ENCODE data around the gene NEK9. TPM values are rescaled to one million over a fixed set of nuclear protein-coding genes. Genes with fewer than 3 reads are reported as not detected.

Gene NEK9
- total RNA-seq, 4 donors from 2014 or later: 65.4 to 84.6 (median 76.9) TPM

- H3K27ac ChIP-seq: no peak overlapping the region
- peaks cover 34 to 71% of the 10 kb centered on the region in 2 donors for H3K36me3 ChIP-seq
- H3K4me1 ChIP-seq: no peaks in the 10 kb centered on the region
- WGBS, 2 donors: 88% methylated on average over 3 of the region's 3 CpGs
- intact Hi-C loops (cut with DNase I): no loop called here
- TF ChIP-seq CTCF (IDR thresholded peaks at IDR 0.05): no peak
- TF ChIP-seq POLR2A (IDR thresholded peaks at IDR 0.05): no peak
- no peaks in the 10 kb centered on the region for H3K9me3 ChIP-seq
- H3K4me3 ChIP-seq (replicated peaks in 1 of 3): no peak overlapping the region
- no peaks in the 10 kb centered on the region for H3K27me3 ChIP-seq
- no peak for DNase-seq
These were observed 32.0 kb downstream of the NEK9 start for GRCh38 chr14:75094896-75095295.

- Histone ChIP-seq H3K36me3 (peaks cover 39 to 59% of the 10 kb centered on the region in 2 donors), H3K9me3 (no peaks in the 10 kb centered on the region), H3K27me3 (no peaks in the 10 kb centered on the region), H3K4me3 (replicated peaks in 1 of 3) (no peak overlapping the region), H3K27ac (no peak overlapping the region), H3K4me1 (no peaks in the 10 kb centered on the region)
- no peak for TF ChIP-seq POLR2A (IDR thresholded peaks at IDR 0.05)
- TF ChIP-seq CTCF (IDR thresholded peaks at IDR 0.05): no peak
- 94 to 96% methylated on average over 2 of the region's 2 CpGs for WGBS, 2 donors
- DNase-seq: no peak
- intact Hi-C loops (cut with DNase I): no loop called here
These were observed 34.1 kb downstream of the NEK9 start for GRCh38 chr14:75092698-75093097.

- WGBS, 2 donors: 90 to 95% methylated on average over 8 of the region's 8 CpGs
- TF ChIP-seq CTCF (IDR thresholded peaks at IDR 0.05): no peak
- no peak for TF ChIP-seq POLR2A (IDR thresholded peaks at IDR 0.05)
- Histone ChIP-seq H3K27me3 (no peaks in the 10 kb centered on the region), H3K27ac (no peak overlapping the region), H3K4me3 (replicated peaks in 1 of 3) (no peak overlapping the region), H3K36me3 (peaks cover 50 to 59% of the 10 kb centered on the region in 2 donors), H3K4me1 (no peaks in the 10 kb centered on the region), H3K9me3 (no peaks in the 10 kb centered on the region)
- intact Hi-C loops (cut with DNase I): no loop called here
- DNase-seq: no peak
These were observed 35.6 kb downstream of the NEK9 start for GRCh38 chr14:75091251-75091650.

- no peak for TF ChIP-seq POLR2A (IDR thresholded peaks at IDR 0.05)
- no peak for TF ChIP-seq CTCF (IDR thresholded peaks at IDR 0.05)
- no peak overlapping the region for H3K4me3 ChIP-seq (replicated peaks in 1 of 3)
- no peaks in the 10 kb centered on the region for H3K4me1 ChIP-seq
- WGBS, 2 donors: 93 to 96% methylated on average over 3 of the region's 3 CpGs
- intact Hi-C loops (cut with DNase I): no loop called here
- no peaks in the 10 kb centered on the region for H3K27me3 ChIP-seq
- H3K36me3 ChIP-seq: peaks cover 48 to 56% of the 10 kb centered on the region in 2 donors
- H3K9me3 ChIP-seq: no peaks in the 10 kb centered on the region
- no peak overlapping the region for H3K27ac ChIP-seq
- DNase-seq: no peak
These were observed 36.5 kb downstream of the NEK9 start for GRCh38 chr14:75090353-75090752.

- H3K4me1 ChIP-seq: peaks cover 7 to 8% of the 10 kb centered on the region in 2 donors
- DNase-seq: peak; percentile 45 to 66
- H3K27ac ChIP-seq: peak overlapping the region in 1 of 3 donors; percentile 10
- no peaks in the 10 kb centered on the region for H3K27me3 ChIP-seq
- no peaks in the 10 kb centered on the region for H3K9me3 ChIP-seq
- 64 to 74% methylated on average over 7 of the region's 7 CpGs for WGBS, 2 donors
- TF ChIP-seq POLR2A (IDR thresholded peaks at IDR 0.05): no peak
- peak; percentile 55 to 95 (median 82) for TF ChIP-seq CTCF (IDR thresholded peaks at IDR 0.05)
- peaks cover 45 to 50% of the 10 kb centered on the region in 2 donors for H3K36me3 ChIP-seq
- intact Hi-C loops (cut with DNase I): loop anchor here (5.0 to 10.0 kb wide), 3 partner anchors 141 to 226 kb away; no protein-coding TSS in a partner anchor
- no peak overlapping the region for H3K4me3 ChIP-seq (replicated peaks in 1 of 3)
These were observed 38.1 kb downstream of the NEK9 start for GRCh38 chr14:75088566-75089373.
